22Rv1 (cell line): ENCODE measurements around the gene HOXB13.

ENCODE experiments used
- ZFX ChIP-seq: fragments of 450-650 bp; IDR thresholded peaks from 2 replicates; pipeline ENCODE4 v1.6.1; 2017; ENCODE audit warnings: antibody characterized with exemption, borderline replicate concordance
- TF ChIP-seq, protein P1 (sequence below): fragments of 450-650 bp; IDR thresholded peaks from 2 replicates; pipeline ENCODE4 v1.5.1; 2017; ENCODE audit warnings: mild to moderate bottlenecking

DNA sequence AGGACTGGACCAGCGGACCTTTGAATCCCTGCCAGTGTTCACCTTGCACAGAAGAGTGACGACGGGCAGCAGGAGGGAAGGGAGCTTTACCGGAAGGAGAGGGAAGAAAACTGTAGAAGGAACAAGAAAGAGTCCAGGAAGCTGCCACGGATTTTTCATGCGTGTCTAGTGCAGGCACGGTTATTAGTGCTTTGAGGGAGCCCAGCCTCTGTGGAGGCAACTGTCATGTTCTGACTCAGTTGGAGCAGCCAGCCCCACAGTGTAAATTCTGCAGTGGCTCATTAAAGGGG is 6.5 kb upstream of the HOXB13 start:
- TF ChIP-seq, protein P1, sequence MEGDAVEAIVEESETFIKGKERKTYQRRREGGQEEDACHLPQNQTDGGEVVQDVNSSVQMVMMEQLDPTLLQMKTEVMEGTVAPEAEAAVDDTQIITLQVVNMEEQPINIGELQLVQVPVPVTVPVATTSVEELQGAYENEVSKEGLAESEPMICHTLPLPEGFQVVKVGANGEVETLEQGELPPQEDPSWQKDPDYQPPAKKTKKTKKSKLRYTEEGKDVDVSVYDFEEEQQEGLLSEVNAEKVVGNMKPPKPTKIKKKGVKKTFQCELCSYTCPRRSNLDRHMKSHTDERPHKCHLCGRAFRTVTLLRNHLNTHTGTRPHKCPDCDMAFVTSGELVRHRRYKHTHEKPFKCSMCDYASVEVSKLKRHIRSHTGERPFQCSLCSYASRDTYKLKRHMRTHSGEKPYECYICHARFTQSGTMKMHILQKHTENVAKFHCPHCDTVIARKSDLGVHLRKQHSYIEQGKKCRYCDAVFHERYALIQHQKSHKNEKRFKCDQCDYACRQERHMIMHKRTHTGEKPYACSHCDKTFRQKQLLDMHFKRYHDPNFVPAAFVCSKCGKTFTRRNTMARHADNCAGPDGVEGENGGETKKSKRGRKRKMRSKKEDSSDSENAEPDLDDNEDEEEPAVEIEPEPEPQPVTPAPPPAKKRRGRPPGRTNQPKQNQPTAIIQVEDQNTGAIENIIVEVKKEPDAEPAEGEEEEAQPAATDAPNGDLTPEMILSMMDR: no peak
- TF ChIP-seq ZFX: no peak
